ENCODE measurements around the gene PSG5. TPM values are rescaled to one million over a fixed set of nuclear protein-coding genes. Genes with fewer than 3 reads are reported as not detected.
"Not testable (repeated sequence)": the region's sequence is repeated elsewhere in the genome, so short reads cannot be mapped to it uniquely, and the experiment has no call there.

PSG5 gene
- total RNA-seq, 1 experiment from 2014 or later, result not detected

- Histone ChIP-seq H4K91ac (ENCODE audit: insufficient read length, low read depth, low read length) (no peak overlapping the region), H3K23me2 (ENCODE audit: insufficient read length, low read depth, low read length, poor library complexity, severe bottlenecking) (no peaks in the 10 kb centered on the region), H4K20me1 (ENCODE audit: control insufficient read depth, insufficient read depth, insufficient read length) (no peaks in the 10 kb centered on the region), H3K9me3 (ENCODE audit: control insufficient read depth, low read depth, low read length) (peaks cover 73% of the 10 kb centered on the region), H2BK20ac (ENCODE audit: low read depth, low read length, poor library complexity, severe bottlenecking) (no peak overlapping the region), H3K79me1 (ENCODE audit: insufficient read depth, low read depth, low read length, poor library complexity, severe bottlenecking) (no peaks in the 10 kb centered on the region), H3T11ph (ENCODE audit: low read length) (no peak overlapping the region), H3K4me1 (ENCODE audit: insufficient read depth, low read length) (no peaks in the 10 kb centered on the region), H2BK5ac (ENCODE audit: insufficient read length, low read length) (no peak overlapping the region), H3K18ac (ENCODE audit: insufficient read length, low read depth, low read length) (no peak overlapping the region), H3K4ac (ENCODE audit: low read depth, low read length) (no peak overlapping the region), H3K9ac (ENCODE audit: extremely low read depth, insufficient read length, low read length) (no peak overlapping the region), H3K27ac (ENCODE audit: insufficient read length, low read depth, low read length) (no peak overlapping the region), H2AFZ (ENCODE audit: low read length) (no peak overlapping the region), H4K8ac (replicated peaks; ENCODE audit: insufficient read length, low read depth, low read length) (no peak overlapping the region), H2BK15ac (ENCODE audit: low read depth, low read length) (no peak overlapping the region), H2AK5ac (ENCODE audit: insufficient read length, low read length) (no peak overlapping the region), H3K4me2 (ENCODE audit: insufficient read depth, insufficient read length, low read length) (no peak overlapping the region), H3K56ac (ENCODE audit: insufficient read length, low read depth, low read length) (no peak overlapping the region), H2BK120ac (ENCODE audit: low read depth, low read length, poor library complexity, severe bottlenecking) (no peak overlapping the region), H4K5ac (ENCODE audit: insufficient read length, low read depth, low read length) (no peak overlapping the region), H2BK12ac (ENCODE audit: insufficient read length, low read depth, low read length) (no peak overlapping the region), H3K79me2 (ENCODE audit: insufficient read depth, low read length) (no peaks in the 10 kb centered on the region), H3K23ac (ENCODE audit: insufficient read length, low read depth, low read length) (no peak overlapping the region), H3K27me3 (ENCODE audit: insufficient read depth, low read length) (no peaks in the 10 kb centered on the region), H3K14ac (ENCODE audit: insufficient read depth, low read length) (no peak overlapping the region)
- Mint-ChIP-seq H3K9me3 (peaks cover 83 to 93% of the 10 kb centered on the region in 2 experiments), H3K27ac (no peak overlapping the region), H3K4me1 (no peaks in the 10 kb centered on the region), H3K4me3 (no peak overlapping the region), H3K36me3 (ENCODE audit: insufficient read depth in 1 of 3, low read depth in 3 of 3) (peaks cover 0 to 25% (median 14%) of the 10 kb centered on the region in 3 experiments; a peak in 5 of 7 replicates), H3K27me3 (ENCODE audit: low read depth) (peaks cover 2% of the 10 kb centered on the region; the same call in 1 of the 2 replicates)
- no CpG with 5 or more reads among the region's 4 CpGs for WGBS (ENCODE audit: extremely low coverage, insufficient read length, low lambda C conversion rate)
- DNase-seq, result no peak
- TF ChIP-seq CTCF (conservative IDR thresholded peaks at IDR 0.05), result no peak
Measured at GRCh38 chr19:43152214-43152613, 34.1 kb downstream of the PSG5 start.

DNA sequence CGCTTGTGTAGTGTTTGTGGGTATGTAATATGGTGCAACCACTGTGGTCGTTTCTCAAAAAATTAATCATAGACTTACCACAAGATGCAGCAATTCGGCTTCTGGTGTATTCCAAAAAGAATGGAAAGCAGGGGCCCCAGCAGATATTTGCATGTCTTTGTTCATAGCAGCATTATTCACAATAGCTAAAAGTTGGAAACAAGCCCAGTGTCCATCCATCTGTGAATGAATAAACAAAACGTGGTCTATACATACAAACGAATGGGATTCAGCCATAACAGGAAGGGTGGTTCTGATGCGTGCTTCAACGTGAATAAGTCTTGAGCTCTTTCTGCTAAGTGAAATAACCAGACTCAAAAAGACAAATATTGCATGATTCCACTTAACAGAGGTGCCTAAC is 36.5 kb downstream of the PSG5 start:
- DNase-seq, result not testable (repeated sequence)

More for the DNA sequence above, 36.5 kb downstream of the PSG5 start:
- not testable (repeated sequence) for H3K18ac ChIP-seq (ENCODE audit: insufficient read length, low read depth, low read length); H3K9ac ChIP-seq (ENCODE audit: extremely low read depth, insufficient read length, low read length); H4K8ac ChIP-seq (replicated peaks; ENCODE audit: insufficient read length, low read depth, low read length); H3T11ph ChIP-seq (ENCODE audit: low read length); H3K23me2 ChIP-seq (ENCODE audit: insufficient read length, low read depth, low read length, poor library complexity, severe bottlenecking); H3K23ac ChIP-seq (ENCODE audit: insufficient read length, low read depth, low read length); H2BK5ac ChIP-seq (ENCODE audit: insufficient read length, low read length); H3K4me2 ChIP-seq (ENCODE audit: insufficient read depth, insufficient read length, low read length); H3K4ac ChIP-seq (ENCODE audit: low read depth, low read length); H3K56ac ChIP-seq (ENCODE audit: insufficient read length, low read depth, low read length); H3K4me1 Mint-ChIP-seq; H3K14ac ChIP-seq (ENCODE audit: insufficient read depth, low read length); H2BK15ac ChIP-seq (ENCODE audit: low read depth, low read length); H4K91ac ChIP-seq (ENCODE audit: insufficient read length, low read depth, low read length); H4K5ac ChIP-seq (ENCODE audit: insufficient read length, low read depth, low read length); H4K20me1 ChIP-seq (ENCODE audit: control insufficient read depth, insufficient read depth, insufficient read length); H2AK5ac ChIP-seq (ENCODE audit: insufficient read length, low read length); H3K79me2 ChIP-seq (ENCODE audit: insufficient read depth, low read length); H3K27me3 ChIP-seq (ENCODE audit: insufficient read depth, low read length); H2BK120ac ChIP-seq (ENCODE audit: low read depth, low read length, poor library complexity, severe bottlenecking); H2AFZ ChIP-seq (ENCODE audit: low read length); H3K4me1 ChIP-seq (ENCODE audit: insufficient read depth, low read length); H3K27me3 Mint-ChIP-seq (ENCODE audit: low read depth); H3K27ac Mint-ChIP-seq; H3K79me1 ChIP-seq (ENCODE audit: insufficient read depth, low read depth, low read length, poor library complexity, severe bottlenecking); H3K4me3 Mint-ChIP-seq; H2BK12ac ChIP-seq (ENCODE audit: insufficient read length, low read depth, low read length); H2BK20ac ChIP-seq (ENCODE audit: low read depth, low read length, poor library complexity, severe bottlenecking); H3K27ac ChIP-seq (ENCODE audit: insufficient read length, low read depth, low read length)
- Mint-ChIP-seq H3K36me3 (ENCODE audit: insufficient read depth in 1 of 3, low read depth in 3 of 3) (peaks cover 0 to 40% (median 21%) of the 10 kb centered on the region in 3 experiments; a peak in 5 of 7 replicates), H3K9me3 (peaks cover 85 to 95% of the 10 kb centered on the region in 2 experiments)
- peaks cover 71% of the 10 kb centered on the region for H3K9me3 ChIP-seq (ENCODE audit: control insufficient read depth, low read depth, low read length)
- no CpG with 5 or more reads among the region's 7 CpGs for WGBS (ENCODE audit: extremely low coverage, insufficient read length, low lambda C conversion rate)

All from H9 (cell line).